ENCODE data around the gene RPS29. TPM values are rescaled to one million over a fixed set of nuclear protein-coding genes. Genes with fewer than 3 reads are reported as not detected.

Gene RPS29
- polyA plus RNA-seq, 1 donor from 2014 or later = 6,695 TPM

DNA sequence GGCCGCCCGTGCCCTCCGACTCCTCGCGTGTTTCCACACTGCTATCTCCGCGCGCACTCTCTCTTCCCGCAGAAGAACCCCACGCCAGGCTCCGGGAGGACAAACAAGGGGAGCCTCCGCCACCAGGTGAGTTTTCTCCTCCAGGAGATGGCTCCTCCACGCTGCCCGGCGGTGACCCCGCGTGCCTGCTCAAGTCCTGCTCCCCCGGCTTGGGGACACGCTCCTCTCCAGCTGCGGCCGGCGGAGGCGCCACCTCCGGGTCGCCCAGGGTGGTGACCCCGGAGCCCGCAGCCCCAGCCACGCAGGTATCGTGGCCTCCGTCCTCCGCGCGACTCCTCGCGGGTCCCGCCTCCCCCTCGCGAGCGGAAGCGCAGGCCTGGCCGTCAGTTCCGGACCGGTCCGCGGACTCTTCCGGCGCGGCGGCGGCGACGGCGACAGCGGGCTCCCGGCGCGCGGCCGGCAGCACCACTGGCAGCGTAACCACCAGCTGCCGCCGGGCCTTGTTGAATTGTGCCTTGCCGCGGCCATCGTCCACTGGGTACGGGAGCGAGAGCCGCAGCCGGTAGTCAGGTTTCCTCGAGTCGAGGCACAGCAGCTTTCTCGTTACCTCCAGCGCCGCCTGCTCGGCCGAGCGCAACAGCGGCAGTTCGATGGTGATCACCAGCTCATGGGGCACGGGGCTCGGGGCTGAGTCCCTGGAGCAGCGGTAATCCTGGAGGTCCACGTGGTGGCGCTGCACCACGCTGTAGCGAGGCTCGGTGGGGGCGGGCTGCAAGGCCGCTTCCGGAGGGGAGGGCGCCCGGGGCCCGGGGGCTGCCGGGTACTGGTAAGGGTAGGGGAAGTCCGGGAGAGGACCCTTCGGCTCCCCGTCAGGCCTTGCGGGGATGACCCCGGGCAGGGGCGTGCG, 47.7 kb upstream of the RPS29 start:
- Histone ChIP-seq H3K4me3 (ENCODE audit: low read length) (peak overlapping the region; percentile 96), H3K79me2 (replicated peaks; ENCODE audit: insufficient read depth, low read length) (peaks cover 42% of the 10 kb centered on the region), H3K36me3 (ENCODE audit: insufficient read depth, low read length) (no peaks in the 10 kb centered on the region), H3K27ac (ENCODE audit: low read length) (peak overlapping the region; percentile 96), H3F3A (ENCODE audit: insufficient read depth, low read length, poor library complexity, severe bottlenecking) (no peaks in the 10 kb centered on the region), H3K9me3 (ENCODE audit: low read length) (no peaks in the 10 kb centered on the region), H3K4me2 (ENCODE audit: low read length) (peak overlapping the region; percentile 53), H3K27me3 (ENCODE audit: insufficient read depth, low read depth, low read length) (no peaks in the 10 kb centered on the region), H2AFZ (ENCODE audit: low read depth, low read length) (peak overlapping the region; percentile 90), H3K9me2 (ENCODE audit: insufficient read depth, low read length) (no peaks in the 10 kb centered on the region), H4K20me1 (ENCODE audit: insufficient read depth) (no peaks in the 10 kb centered on the region), H3K9ac (ENCODE audit: low read length) (peak overlapping the region; percentile 91)
- TF ChIP-seq POLR2AphosphoS5 (IDR thresholded peaks at IDR 0.05) (peak; percentile 77), EP300 (conservative IDR thresholded peaks at IDR 0.05; ENCODE audit: poor library complexity, severe bottlenecking) (peak; percentile 10), SMC3 (conservative IDR thresholded peaks at IDR 0.05; ENCODE audit: poor library complexity) (peak; percentile 87), RAD21 (conservative IDR thresholded peaks at IDR 0.05) (peak; percentile 93), EZH2 (IDR thresholded peaks at IDR 0.05; ENCODE audit: borderline replicate concordance, insufficient read depth, low read length, poor library complexity, severe bottlenecking) (no peak), TAF1 (IDR thresholded peaks at IDR 0.05; ENCODE audit: low read depth) (peak; percentile 69), MXI1 (conservative IDR thresholded peaks at IDR 0.05; ENCODE audit: poor library complexity, severe bottlenecking) (peak; percentile 12)
- TF ChIP-seq, protein P1, sequence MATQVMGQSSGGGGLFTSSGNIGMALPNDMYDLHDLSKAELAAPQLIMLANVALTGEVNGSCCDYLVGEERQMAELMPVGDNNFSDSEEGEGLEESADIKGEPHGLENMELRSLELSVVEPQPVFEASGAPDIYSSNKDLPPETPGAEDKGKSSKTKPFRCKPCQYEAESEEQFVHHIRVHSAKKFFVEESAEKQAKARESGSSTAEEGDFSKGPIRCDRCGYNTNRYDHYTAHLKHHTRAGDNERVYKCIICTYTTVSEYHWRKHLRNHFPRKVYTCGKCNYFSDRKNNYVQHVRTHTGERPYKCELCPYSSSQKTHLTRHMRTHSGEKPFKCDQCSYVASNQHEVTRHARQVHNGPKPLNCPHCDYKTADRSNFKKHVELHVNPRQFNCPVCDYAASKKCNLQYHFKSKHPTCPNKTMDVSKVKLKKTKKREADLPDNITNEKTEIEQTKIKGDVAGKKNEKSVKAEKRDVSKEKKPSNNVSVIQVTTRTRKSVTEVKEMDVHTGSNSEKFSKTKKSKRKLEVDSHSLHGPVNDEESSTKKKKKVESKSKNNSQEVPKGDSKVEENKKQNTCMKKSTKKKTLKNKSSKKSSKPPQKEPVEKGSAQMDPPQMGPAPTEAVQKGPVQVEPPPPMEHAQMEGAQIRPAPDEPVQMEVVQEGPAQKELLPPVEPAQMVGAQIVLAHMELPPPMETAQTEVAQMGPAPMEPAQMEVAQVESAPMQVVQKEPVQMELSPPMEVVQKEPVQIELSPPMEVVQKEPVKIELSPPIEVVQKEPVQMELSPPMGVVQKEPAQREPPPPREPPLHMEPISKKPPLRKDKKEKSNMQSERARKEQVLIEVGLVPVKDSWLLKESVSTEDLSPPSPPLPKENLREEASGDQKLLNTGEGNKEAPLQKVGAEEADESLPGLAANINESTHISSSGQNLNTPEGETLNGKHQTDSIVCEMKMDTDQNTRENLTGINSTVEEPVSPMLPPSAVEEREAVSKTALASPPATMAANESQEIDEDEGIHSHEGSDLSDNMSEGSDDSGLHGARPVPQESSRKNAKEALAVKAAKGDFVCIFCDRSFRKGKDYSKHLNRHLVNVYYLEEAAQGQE (IDR thresholded peaks at IDR 0.05; ENCODE audit: borderline replicate concordance) = peak; percentile 46
- TF ChIP-seq, protein P2, sequence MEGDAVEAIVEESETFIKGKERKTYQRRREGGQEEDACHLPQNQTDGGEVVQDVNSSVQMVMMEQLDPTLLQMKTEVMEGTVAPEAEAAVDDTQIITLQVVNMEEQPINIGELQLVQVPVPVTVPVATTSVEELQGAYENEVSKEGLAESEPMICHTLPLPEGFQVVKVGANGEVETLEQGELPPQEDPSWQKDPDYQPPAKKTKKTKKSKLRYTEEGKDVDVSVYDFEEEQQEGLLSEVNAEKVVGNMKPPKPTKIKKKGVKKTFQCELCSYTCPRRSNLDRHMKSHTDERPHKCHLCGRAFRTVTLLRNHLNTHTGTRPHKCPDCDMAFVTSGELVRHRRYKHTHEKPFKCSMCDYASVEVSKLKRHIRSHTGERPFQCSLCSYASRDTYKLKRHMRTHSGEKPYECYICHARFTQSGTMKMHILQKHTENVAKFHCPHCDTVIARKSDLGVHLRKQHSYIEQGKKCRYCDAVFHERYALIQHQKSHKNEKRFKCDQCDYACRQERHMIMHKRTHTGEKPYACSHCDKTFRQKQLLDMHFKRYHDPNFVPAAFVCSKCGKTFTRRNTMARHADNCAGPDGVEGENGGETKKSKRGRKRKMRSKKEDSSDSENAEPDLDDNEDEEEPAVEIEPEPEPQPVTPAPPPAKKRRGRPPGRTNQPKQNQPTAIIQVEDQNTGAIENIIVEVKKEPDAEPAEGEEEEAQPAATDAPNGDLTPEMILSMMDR (IDR thresholded peaks at IDR 0.05; ENCODE audit: poor library complexity, severe bottlenecking) = peak; percentile 95

DNA sequence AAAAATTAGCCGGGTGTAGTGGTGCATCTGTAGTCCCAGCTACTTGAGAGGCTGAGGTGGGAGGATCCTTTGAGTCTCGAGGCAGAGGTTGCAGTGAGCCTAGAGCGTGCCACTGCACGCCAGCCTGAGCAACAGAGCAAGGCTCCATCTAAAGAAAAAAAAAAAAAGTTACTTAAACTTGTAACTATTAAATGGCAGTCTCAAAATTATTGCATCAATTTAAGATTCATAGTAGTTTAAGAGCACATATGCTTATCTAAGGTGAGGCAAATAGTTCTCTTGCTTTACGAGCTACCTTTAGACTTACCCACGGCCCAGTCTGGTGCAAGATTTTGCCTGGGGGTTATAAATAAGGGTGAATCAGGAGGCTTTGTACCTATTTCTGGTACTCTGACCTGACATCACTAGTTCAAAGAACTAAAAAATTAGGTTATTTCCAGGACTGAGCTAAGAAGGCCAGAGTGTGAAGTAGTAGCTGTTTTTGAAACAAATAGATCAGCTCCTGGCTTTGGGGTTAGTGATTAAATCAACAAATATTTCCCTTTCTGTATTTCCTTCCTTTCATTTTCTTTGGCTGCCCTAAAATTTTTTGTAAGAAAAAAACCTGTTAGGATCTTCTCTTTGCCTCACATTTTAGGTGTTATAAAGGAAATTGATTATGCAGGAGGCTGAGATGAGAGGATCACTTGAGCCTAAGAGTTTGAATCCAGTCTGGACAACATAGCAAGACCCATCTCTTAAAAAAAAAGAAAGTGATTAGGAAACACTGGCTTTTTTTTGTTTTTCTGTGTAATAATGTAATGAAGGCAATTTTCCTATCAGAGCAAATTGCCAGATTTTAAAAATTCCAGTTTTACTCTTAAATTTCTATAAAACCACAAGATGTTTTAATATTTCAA, 38.0 kb upstream of the RPS29 start:
- no peaks in the 10 kb centered on the region for H4K20me1 ChIP-seq (ENCODE audit: insufficient read depth)
- H2AFZ ChIP-seq (ENCODE audit: low read depth, low read length) = no peak overlapping the region
- H3K9ac ChIP-seq (ENCODE audit: low read length) = no peak overlapping the region
- peaks cover 45% of the 10 kb centered on the region for H3K79me2 ChIP-seq (replicated peaks; ENCODE audit: insufficient read depth, low read length)
- no peaks in the 10 kb centered on the region for H3K27me3 ChIP-seq (ENCODE audit: insufficient read depth, low read depth, low read length)
- H3K36me3 ChIP-seq (ENCODE audit: insufficient read depth, low read length) = no peaks in the 10 kb centered on the region
- H3K9me2 ChIP-seq (ENCODE audit: insufficient read depth, low read length) = no peaks in the 10 kb centered on the region
- no peaks in the 10 kb centered on the region for H3K9me3 ChIP-seq (ENCODE audit: low read length)
- H3K4me2 ChIP-seq (ENCODE audit: low read length) = no peak overlapping the region
- TF ChIP-seq EP300 (conservative IDR thresholded peaks at IDR 0.05; ENCODE audit: poor library complexity, severe bottlenecking) (no peak), TAF1 (IDR thresholded peaks at IDR 0.05; ENCODE audit: low read depth) (no peak), POLR2AphosphoS5 (IDR thresholded peaks at IDR 0.05) (no peak), EZH2 (IDR thresholded peaks at IDR 0.05; ENCODE audit: borderline replicate concordance, insufficient read depth, low read length, poor library complexity, severe bottlenecking) (no peak), SMC3 (conservative IDR thresholded peaks at IDR 0.05; ENCODE audit: poor library complexity) (no peak), RAD21 (conservative IDR thresholded peaks at IDR 0.05) (no peak), MXI1 (conservative IDR thresholded peaks at IDR 0.05; ENCODE audit: poor library complexity, severe bottlenecking) (no peak)
- TF ChIP-seq, protein P2 (IDR thresholded peaks at IDR 0.05; ENCODE audit: poor library complexity, severe bottlenecking) = no peak
- TF ChIP-seq, protein P1 (IDR thresholded peaks at IDR 0.05; ENCODE audit: borderline replicate concordance) = no peak
- no peak overlapping the region for H3K27ac ChIP-seq (ENCODE audit: low read length)
- H3F3A ChIP-seq (ENCODE audit: insufficient read depth, low read length, poor library complexity, severe bottlenecking) = peaks cover 3% of the 10 kb centered on the region
- peak overlapping the region; percentile 96 for H3K4me3 ChIP-seq (ENCODE audit: low read length)
